GM23248 (cell line): ENCODE measurements around the gene SENP1. TPM values are rescaled to one million over a fixed set of nuclear protein-coding genes. Genes with fewer than 3 reads are reported as not detected.

Experiments used
- DNase-seq: peaks from one replicate; pipeline ENCODE4 v3.0.0-alpha.2; 2015
- H2AFZ ChIP-seq: fragments of 200-600 bp; sonication (generic); 2 replicates; pipeline ENCODE4 v1.6.1; 2016; ENCODE audit warnings: antibody characterized with exemption
- H3F3A ChIP-seq: fragments of 200-600 bp; sonication (generic); 2 replicates; pipeline ENCODE4 v1.6.1; 2016; ENCODE audit warnings: mild to moderate bottlenecking, antibody characterized with exemption, mixed run types; ENCODE audit not compliant: insufficient read depth
- H3K27ac ChIP-seq: fragments of 200-600 bp; sonication (generic); 2 replicates; pipeline ENCODE4 v1.5.1; 2016; ENCODE audit warnings: mild to moderate bottlenecking
- H3K27me3 ChIP-seq: fragments of 200-600 bp; sonication (generic); replicated peaks from 2 replicates; pipeline ENCODE4 v1.6.1; 2016; ENCODE audit warnings: mild to moderate bottlenecking; ENCODE audit not compliant: insufficient read depth
- H3K36me3 ChIP-seq: fragments of 200-600 bp; sonication (generic); 2 replicates; pipeline ENCODE4 v1.6.1; 2016; ENCODE audit warnings: low read depth, mild to moderate bottlenecking
- H3K4me1 ChIP-seq: fragments of 200-600 bp; sonication (generic); 2 replicates; pipeline ENCODE4 v1.6.1; 2016; ENCODE audit warnings: mild to moderate bottlenecking; ENCODE audit not compliant: insufficient read depth
- H3K4me2 ChIP-seq: fragments of 200-600 bp; sonication (generic); one replicate; pipeline ENCODE4 v1.6.1; 2016; ENCODE audit warnings: mild to moderate bottlenecking; ENCODE audit not compliant: unreplicated experiment
- H3K4me3 ChIP-seq: fragments of 200-600 bp; sonication (generic); 2 replicates; pipeline ENCODE4 v1.5.1; 2016; ENCODE audit warnings: mild to moderate bottlenecking
- H3K79me2 ChIP-seq: fragments of 200-600 bp; sonication (generic); 2 replicates; pipeline ENCODE4 v1.6.1; 2016; ENCODE audit warnings: mild to moderate bottlenecking; ENCODE audit not compliant: insufficient read depth
- H3K9ac ChIP-seq: fragments of 200-600 bp; sonication (generic); 2 replicates; pipeline ENCODE4 v1.6.1; 2016; ENCODE audit warnings: mild to moderate bottlenecking
- H3K9me2 ChIP-seq: fragments of 200-600 bp; sonication (generic); 2 replicates; pipeline ENCODE4 v1.6.1; 2016; ENCODE audit warnings: mixed run types, mild to moderate bottlenecking, moderate library complexity; ENCODE audit not compliant: insufficient read depth
- H3K9me3 ChIP-seq: fragments of 200-600 bp; sonication (generic); one replicate; pipeline ENCODE4 v1.6.1; 2017; ENCODE audit warnings: low read depth
- H4K20me1 ChIP-seq: fragments of 200-600 bp; sonication (generic); 2 replicates; pipeline ENCODE4 v1.6.0; 2016; ENCODE audit not compliant: insufficient read depth
- EZH2 ChIP-seq: fragments of 200-600 bp; sonication (generic); IDR thresholded peaks from 2 replicates; pipeline ENCODE4 v1.6.1; 2018; ENCODE audit warnings: antibody characterized with exemption, mild to moderate bottlenecking; ENCODE audit not compliant: insufficient read depth, poor library complexity, severe bottlenecking
- EZH2phosphoT487 ChIP-seq: fragments of 200-600 bp; sonication (generic); IDR thresholded peaks from 2 replicates; pipeline ENCODE4 v1.6.1; 2018; ENCODE audit warnings: antibody characterized with exemption, moderate library complexity, mild to moderate bottlenecking, low read depth; ENCODE audit not compliant: insufficient read depth
- WGBS, 2 experiments: methylation state at CpG; one replicate each; pipeline ENCODE4 v1.1.6; 2015 to 2017; ENCODE audit warnings: low lambda C conversion rate in 2 of 2, low coverage in 1 of 2; ENCODE audit errors: missing lambda C conversion rate in 2 of 2; 5-methylcytosine and 5-hydroxymethylcytosine counted together
- in situ Hi-C: fragments of 300-500 bp; cut with MboI; formaldehyde crosslinking; loops from 2 replicates; pipeline ENCODE4 v1.15.0; 2020
- polyA plus RNA-seq: library from polyadenylated mRNA; unstranded; fragments of >200 nt; fragmentation: Nextera tagmentation; extraction: Ambion mirVana; gene quantifications from 2 replicates; pipeline ENCODE4 v1.2.1, GENCODE V29; 2016
- total RNA-seq: library from RNA; depleted of rRNA; stranded (reverse); fragments of >200 nt; shearing (Covaris generic); gene quantifications from 2 replicates; pipeline ENCODE4 v1.2.3, GENCODE V29; 2014

The SENP1 gene
- total and polyA plus RNA-seq, 2 experiments from 2014 or later = 6.7 to 15.3 TPM

- Histone ChIP-seq H3K27ac (no peak overlapping the region), H3F3A (no peaks in the 10 kb centered on the region), H3K4me2 (no peak overlapping the region), H3K4me3 (no peak overlapping the region), H2AFZ (no peak overlapping the region), H3K9me2 (no peaks in the 10 kb centered on the region), H3K27me3 (peaks cover 29% of the 10 kb centered on the region), H3K4me1 (no peaks in the 10 kb centered on the region), H3K9ac (no peak overlapping the region), H3K36me3 (no peaks in the 10 kb centered on the region), H4K20me1 (no peaks in the 10 kb centered on the region), H3K9me3 (no peaks in the 10 kb centered on the region), H3K79me2 (no peaks in the 10 kb centered on the region)
- DNase-seq = no peak
- no peak for TF ChIP-seq EZH2phosphoT487
- TF ChIP-seq EZH2 = no peak
- in situ Hi-C loops = no loop called here
- 56 to 67% methylated on average over 7 of the region's 7 CpGs for WGBS, 2 experiments
These were observed 79.6 kb downstream of the SENP1 start for GRCh38 chr12:48026060-48026827.

DNA sequence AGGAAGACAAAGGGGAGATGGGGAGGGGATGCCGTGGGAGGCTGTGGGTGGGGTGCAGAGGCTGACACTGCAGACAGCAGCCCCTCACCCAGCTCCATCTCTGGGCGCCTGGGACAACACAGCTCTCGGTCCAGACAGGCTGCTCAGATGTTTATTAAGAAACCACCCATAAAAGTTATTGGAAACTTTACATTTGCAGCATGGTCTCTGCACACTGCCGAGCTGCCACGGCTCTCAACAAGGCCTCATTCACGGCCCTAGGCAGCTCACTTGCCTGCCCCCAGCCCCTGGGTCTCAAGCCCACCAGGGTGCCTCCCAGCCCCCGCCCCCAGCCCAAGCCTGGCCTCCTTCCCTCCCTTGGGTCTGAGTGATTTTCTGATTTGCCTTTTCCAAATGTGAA lies 80.6 kb downstream of the SENP1 start:
- no peak for TF ChIP-seq EZH2phosphoT487
- TF ChIP-seq EZH2 = no peak
- H4K20me1 ChIP-seq = no peaks in the 10 kb centered on the region
- H3K9me3 ChIP-seq = no peaks in the 10 kb centered on the region
- H2AFZ ChIP-seq = no peak overlapping the region
- H3K9me2 ChIP-seq = no peaks in the 10 kb centered on the region
- 35 to 46% methylated on average over 7 of the region's 7 CpGs for WGBS, 2 experiments
- H3K9ac ChIP-seq = no peak overlapping the region
- no peaks in the 10 kb centered on the region for H3F3A ChIP-seq
- DNase-seq = no peak
- H3K4me3 ChIP-seq = no peak overlapping the region
- H3K4me1 ChIP-seq = no peaks in the 10 kb centered on the region
- H3K36me3 ChIP-seq = no peaks in the 10 kb centered on the region
- H3K4me2 ChIP-seq = no peak overlapping the region
- in situ Hi-C loops = no loop called here
- H3K27me3 ChIP-seq = peaks cover 35% of the 10 kb centered on the region
- H3K27ac ChIP-seq = no peak overlapping the region
- no peaks in the 10 kb centered on the region for H3K79me2 ChIP-seq

DNA sequence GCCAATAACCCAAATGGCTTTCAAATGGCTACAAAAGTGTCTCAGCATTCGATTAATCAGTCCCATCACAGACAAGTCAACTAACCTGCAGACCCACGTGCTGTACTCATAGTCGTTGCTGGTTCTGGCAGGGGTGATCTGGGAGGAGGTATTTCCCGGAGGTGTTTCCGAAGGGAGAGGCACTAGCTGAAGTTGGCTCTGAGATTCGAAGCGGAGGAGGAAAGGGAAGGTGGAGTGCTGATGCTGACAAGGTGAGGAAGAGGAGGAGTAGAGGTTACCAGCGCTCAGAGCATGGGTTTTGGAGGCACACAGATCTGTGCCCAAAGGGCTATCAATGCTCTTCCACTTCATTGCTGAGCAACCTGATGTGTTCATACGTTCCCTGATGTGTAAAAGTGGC lies 81.1 kb downstream of the SENP1 start:
- Histone ChIP-seq H3K4me1 (no peaks in the 10 kb centered on the region), H2AFZ (no peak overlapping the region), H3K36me3 (no peaks in the 10 kb centered on the region), H3K4me3 (no peak overlapping the region), H4K20me1 (no peaks in the 10 kb centered on the region), H3K9me3 (no peaks in the 10 kb centered on the region), H3K9ac (no peak overlapping the region), H3K27me3 (peaks cover 38% of the 10 kb centered on the region), H3K4me2 (no peak overlapping the region), H3K79me2 (no peaks in the 10 kb centered on the region), H3K9me2 (no peaks in the 10 kb centered on the region), H3K27ac (no peak overlapping the region), H3F3A (no peaks in the 10 kb centered on the region)
- no peak for TF ChIP-seq EZH2
- no peak for TF ChIP-seq EZH2phosphoT487
- WGBS, 2 experiments = 56 to 58% methylated on average over 9 of the region's 9 CpGs
- DNase-seq = no peak
- in situ Hi-C loops = no loop called here

GRCh38 chr12:48023386-48023785 lies 82.5 kb downstream of the SENP1 start:
- Histone ChIP-seq H3K79me2 (no peaks in the 10 kb centered on the region), H3K4me2 (no peak overlapping the region), H3F3A (no peaks in the 10 kb centered on the region), H3K4me3 (no peak overlapping the region), H3K9me2 (no peaks in the 10 kb centered on the region), H3K4me1 (no peaks in the 10 kb centered on the region), H3K9ac (no peak overlapping the region), H3K36me3 (no peaks in the 10 kb centered on the region), H4K20me1 (no peaks in the 10 kb centered on the region), H3K27me3 (peaks cover 48% of the 10 kb centered on the region), H3K27ac (no peak overlapping the region), H3K9me3 (no peaks in the 10 kb centered on the region), H2AFZ (no peak overlapping the region)
- no peak for DNase-seq
- in situ Hi-C loops = no loop called here
- WGBS, 2 experiments = 16 to 32% methylated on average over 5 of the region's 5 CpGs
- no peak for TF ChIP-seq EZH2phosphoT487
- no peak for TF ChIP-seq EZH2
